ENCODE data around the gene ACSL6. TPM values are rescaled to one million over a fixed set of nuclear protein-coding genes. Genes with fewer than 3 reads are reported as not detected.

ACSL6 gene
- total and polyA plus RNA-seq, 2 experiments from 2014 or later: 0.18 to 0.48 TPM

DNA sequence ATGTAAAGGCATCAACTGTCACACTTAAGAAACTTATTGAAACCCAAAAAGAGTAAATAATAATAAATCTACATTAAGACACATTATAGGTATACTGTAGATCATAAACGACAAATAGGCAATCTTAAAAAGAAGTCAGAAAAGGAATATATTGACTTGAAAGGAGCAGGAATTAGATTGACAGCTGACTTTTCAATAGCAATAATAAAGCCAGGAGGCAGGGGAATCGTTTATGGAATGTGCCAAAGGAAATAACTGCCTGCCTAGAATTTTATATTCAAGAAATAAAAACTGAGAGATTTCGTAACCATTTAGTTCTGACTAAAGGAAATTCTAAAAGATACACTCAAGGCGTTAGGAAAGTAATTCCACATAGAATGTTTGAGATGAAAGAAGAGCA, 21.7 kb upstream of the ACSL6 start:
- Histone ChIP-seq H3K9me3 (ENCODE audit: low read depth) (no peaks in the 10 kb centered on the region), H3K4me3 (no peak overlapping the region), H3K27me3 (peaks cover 3% of the 10 kb centered on the region), H3K27ac (no peak overlapping the region), H3K4me1 (ENCODE audit: low read depth) (no peaks in the 10 kb centered on the region), H3K36me3 (no peaks in the 10 kb centered on the region)
- TF ChIP-seq, protein P1, sequence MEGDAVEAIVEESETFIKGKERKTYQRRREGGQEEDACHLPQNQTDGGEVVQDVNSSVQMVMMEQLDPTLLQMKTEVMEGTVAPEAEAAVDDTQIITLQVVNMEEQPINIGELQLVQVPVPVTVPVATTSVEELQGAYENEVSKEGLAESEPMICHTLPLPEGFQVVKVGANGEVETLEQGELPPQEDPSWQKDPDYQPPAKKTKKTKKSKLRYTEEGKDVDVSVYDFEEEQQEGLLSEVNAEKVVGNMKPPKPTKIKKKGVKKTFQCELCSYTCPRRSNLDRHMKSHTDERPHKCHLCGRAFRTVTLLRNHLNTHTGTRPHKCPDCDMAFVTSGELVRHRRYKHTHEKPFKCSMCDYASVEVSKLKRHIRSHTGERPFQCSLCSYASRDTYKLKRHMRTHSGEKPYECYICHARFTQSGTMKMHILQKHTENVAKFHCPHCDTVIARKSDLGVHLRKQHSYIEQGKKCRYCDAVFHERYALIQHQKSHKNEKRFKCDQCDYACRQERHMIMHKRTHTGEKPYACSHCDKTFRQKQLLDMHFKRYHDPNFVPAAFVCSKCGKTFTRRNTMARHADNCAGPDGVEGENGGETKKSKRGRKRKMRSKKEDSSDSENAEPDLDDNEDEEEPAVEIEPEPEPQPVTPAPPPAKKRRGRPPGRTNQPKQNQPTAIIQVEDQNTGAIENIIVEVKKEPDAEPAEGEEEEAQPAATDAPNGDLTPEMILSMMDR (IDR thresholded peaks at IDR 0.05; ENCODE audit: low read depth, low read length): no peak
- DNase-seq (ENCODE audit: low read depth in 1 of 2, low spot score in 1 of 2): no peak

DNA sequence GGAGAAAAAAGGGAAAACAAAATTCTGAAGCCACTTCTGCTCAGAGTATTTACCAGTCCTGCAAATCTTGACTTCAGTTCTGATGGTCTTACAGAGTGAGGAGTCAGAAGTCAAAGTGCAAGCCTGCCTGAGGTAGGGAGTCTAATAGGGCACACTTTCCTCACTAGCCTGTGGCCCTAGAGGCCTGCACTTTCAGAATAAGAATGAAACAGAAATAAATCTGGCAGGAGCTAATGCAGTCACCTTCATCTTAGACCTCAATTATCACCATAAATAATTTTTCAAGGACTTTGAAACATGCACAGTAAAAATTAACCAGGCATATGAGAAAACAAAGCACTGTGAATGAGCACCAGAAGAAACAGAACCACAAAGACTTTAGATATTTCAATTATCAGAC, 20.7 kb upstream of the ACSL6 start:
- TF ChIP-seq, protein P1 (IDR thresholded peaks at IDR 0.05; ENCODE audit: low read depth, low read length): no peak
- Histone ChIP-seq H3K36me3 (no peaks in the 10 kb centered on the region), H3K27ac (no peak overlapping the region), H3K4me1 (ENCODE audit: low read depth) (no peaks in the 10 kb centered on the region), H3K9me3 (ENCODE audit: low read depth) (no peaks in the 10 kb centered on the region), H3K27me3 (peaks cover 3% of the 10 kb centered on the region), H3K4me3 (no peak overlapping the region)
- no peak for DNase-seq (ENCODE audit: low read depth in 1 of 2, low spot score in 1 of 2)

DNA sequence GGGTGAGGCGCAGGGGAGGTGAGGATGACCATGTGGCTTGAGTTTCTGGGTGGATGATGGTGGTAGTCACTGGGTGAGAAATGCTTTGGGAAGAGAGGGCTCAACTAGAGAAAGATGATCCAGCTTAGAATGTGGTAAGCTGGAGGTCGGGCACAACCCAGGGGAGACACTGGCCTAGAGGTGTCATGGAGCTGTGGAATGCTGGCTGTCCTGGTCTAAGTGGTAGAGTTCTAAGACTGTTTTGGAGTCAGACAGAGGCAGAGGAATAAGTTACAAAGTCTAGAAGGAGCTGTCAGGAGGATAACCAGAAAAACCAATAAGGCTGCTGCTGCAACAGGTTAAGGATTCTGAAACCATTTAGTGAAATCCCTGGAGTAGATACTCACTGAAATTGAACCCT, 19.2 kb upstream of the ACSL6 start:
- H3K27me3 ChIP-seq: no peaks in the 10 kb centered on the region
- H3K9me3 ChIP-seq (ENCODE audit: low read depth): no peaks in the 10 kb centered on the region
- H3K4me1 ChIP-seq (ENCODE audit: low read depth): no peaks in the 10 kb centered on the region
- no peaks in the 10 kb centered on the region for H3K36me3 ChIP-seq
- DNase-seq (ENCODE audit: low read depth in 1 of 2, low spot score in 1 of 2): no peak
- H3K27ac ChIP-seq: no peak overlapping the region
- TF ChIP-seq, protein P1 (IDR thresholded peaks at IDR 0.05; ENCODE audit: low read depth, low read length): no peak
- no peak overlapping the region for H3K4me3 ChIP-seq

DNA sequence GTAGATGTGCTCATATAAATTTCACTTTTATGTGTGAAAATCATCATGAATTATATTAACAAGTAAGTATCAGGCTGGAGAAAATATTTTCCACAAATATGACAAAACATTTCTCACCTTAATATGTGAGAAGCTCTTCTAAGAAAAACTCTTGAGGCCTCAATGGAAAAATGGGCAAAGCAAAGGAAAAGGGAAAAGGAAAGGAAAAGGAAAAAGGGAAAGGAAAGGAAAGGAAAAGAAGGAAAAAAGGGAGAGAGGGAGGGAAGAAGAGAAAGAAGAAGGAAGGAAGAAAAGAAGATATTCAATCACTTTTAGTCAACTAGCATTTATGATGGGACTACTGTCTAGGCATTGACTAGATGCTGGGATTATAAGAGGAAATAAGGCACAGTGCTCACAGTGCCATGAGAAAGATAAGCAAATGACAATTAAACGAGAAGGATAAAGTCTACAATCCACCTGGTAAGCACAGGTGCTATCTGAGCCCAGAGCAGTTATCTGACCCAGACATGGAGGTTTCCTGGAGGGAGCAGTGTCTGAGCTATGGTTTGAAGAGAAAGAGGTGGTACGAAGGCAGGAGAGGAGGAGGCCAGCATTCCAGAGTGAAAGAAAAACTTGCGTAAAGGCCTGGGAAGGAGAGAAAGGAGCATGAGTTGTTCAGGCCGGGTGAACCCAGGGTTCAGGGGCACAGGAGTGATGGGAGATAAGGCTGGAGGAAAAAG, 18.3 kb upstream of the ACSL6 start:
- TF ChIP-seq, protein P1 (IDR thresholded peaks at IDR 0.05; ENCODE audit: low read depth, low read length): no peak
- DNase-seq (ENCODE audit: low read depth in 1 of 2, low spot score in 1 of 2): no peak

DNA sequence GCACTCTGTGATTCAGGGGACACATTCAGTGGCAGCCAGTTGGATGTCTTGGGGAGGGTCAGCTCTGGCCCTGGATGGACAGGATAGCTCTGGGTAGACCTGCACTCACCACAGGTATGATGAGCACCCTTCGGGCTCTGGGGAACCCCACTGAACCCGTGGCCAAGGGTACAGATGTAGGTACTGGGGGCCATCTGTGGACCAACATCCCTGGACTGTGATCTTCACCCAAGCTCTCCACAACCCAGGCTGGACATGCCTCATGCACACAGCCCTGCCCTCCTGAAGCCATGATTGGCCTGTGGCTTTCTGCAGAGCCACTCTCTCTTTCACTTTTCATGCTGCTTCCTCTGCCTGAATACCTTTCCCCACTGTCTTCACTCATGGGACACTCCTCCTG, 15.6 kb upstream of the ACSL6 start:
- no peak for DNase-seq (ENCODE audit: low read depth in 1 of 2, low spot score in 1 of 2)
- no peaks in the 10 kb centered on the region for H3K4me1 ChIP-seq (ENCODE audit: low read depth)

More for the DNA sequence above, 18.3 kb upstream of the ACSL6 start:
- Histone ChIP-seq H3K27me3 (no peaks in the 10 kb centered on the region), H3K4me3 (no peak overlapping the region), H3K9me3 (ENCODE audit: low read depth) (no peaks in the 10 kb centered on the region), H3K36me3 (no peaks in the 10 kb centered on the region), H3K4me1 (ENCODE audit: low read depth) (no peaks in the 10 kb centered on the region), H3K27ac (no peak overlapping the region)

More for the DNA sequence above, 15.6 kb upstream of the ACSL6 start:
- no peak overlapping the region for H3K4me3 ChIP-seq
- TF ChIP-seq, protein P1 (IDR thresholded peaks at IDR 0.05; ENCODE audit: low read depth, low read length): no peak
- H3K27me3 ChIP-seq: no peaks in the 10 kb centered on the region
- H3K27ac ChIP-seq: no peak overlapping the region
- H3K36me3 ChIP-seq: no peaks in the 10 kb centered on the region
- no peaks in the 10 kb centered on the region for H3K9me3 ChIP-seq (ENCODE audit: low read depth)

Measured in cardiac muscle cell (in vitro differentiated cells and primary cell).